K562 (cell line): ENCODE measurements around the gene KCTD19. TPM values are rescaled to one million over a fixed set of nuclear protein-coding genes. Genes with fewer than 3 reads are reported as not detected.
A peak's percentile ranks its signal among the peaks of the same experiment; 100 is the strongest.

Experiments
- ATF7 ChIP-seq: fragments of 450-650 bp; IDR thresholded peaks from 2 replicates; pipeline ENCODE4 v1.7.1; 2014; ENCODE audit warnings: mild to moderate bottlenecking, moderate library complexity
- CREBBP ChIP-seq: IDR thresholded peaks from one replicate; pipeline ENCODE4 v1.6.1; 2012; ENCODE audit warnings: low read depth, mild to moderate bottlenecking, control low read depth, inconsistent platforms, low read length
- GATAD2A ChIP-seq: fragments of 450-650 bp; IDR thresholded peaks from 2 replicates; pipeline ENCODE4 v1.6.1; 2017
- KLF6 ChIP-seq: fragments of 250-450 bp; sonication (Bioruptor Pico); IDR thresholded peaks from 2 replicates; pipeline ENCODE4 v1.4.0; 2020; ENCODE audit warnings: mild to moderate bottlenecking, moderate library complexity, borderline replicate concordance
- L3MBTL2 ChIP-seq: fragments of 450-650 bp; IDR thresholded peaks from 2 replicates; pipeline ENCODE4 v1.6.1; 2016; ENCODE audit warnings: mild to moderate bottlenecking, moderate library complexity
- MAFG ChIP-seq: fragments of 450-650 bp; conservative IDR thresholded peaks from 2 replicates; pipeline ENCODE4 v1.6.1; 2016; ENCODE audit warnings: missing genetic modification characterization, missing compliant biosample characterization
- MEF2D ChIP-seq: conservative IDR thresholded peaks from 2 replicates; pipeline ENCODE4 v1.6.1; 2016; ENCODE audit warnings: low read depth, missing genetic modification characterization, missing compliant biosample characterization
- MEIS2 ChIP-seq: fragments of 450-650 bp; IDR thresholded peaks from 2 replicates; pipeline ENCODE4 v1.6.1; 2014; ENCODE audit warnings: mild to moderate bottlenecking; ENCODE audit not compliant: partially characterized antibody
- MYC ChIP-seq, 2 experiments: fragments of 250-450 bp in 1 of 2; sonication (Bioruptor Pico) in 1 of 2; IDR thresholded peaks; 2 replicates each; pipeline versions ENCODE4 v1.5.1 to v1.6.1; 2012 to 2021; ENCODE audit warnings: low read depth in 2 of 2, borderline replicate concordance in 1 of 2, improper control_type of control experiment in 1 of 2, low read length in 1 of 2, mild to moderate bottlenecking in 1 of 2, moderate library complexity in 1 of 2
- SMARCE1 ChIP-seq: fragments of 450-650 bp; IDR thresholded peaks from 2 replicates; pipeline ENCODE4 v1.7.1; 2016; ENCODE audit warnings: mild to moderate bottlenecking
- SUPT5H ChIP-seq: fragments of 450-650 bp; IDR thresholded peaks from 2 replicates; pipeline ENCODE4 v1.6.1; 2016
- TEAD4 ChIP-seq, 2 experiments: sonication (generic) in 1 of 2; formaldehyde crosslinking in 1 of 2; IDR thresholded peaks; 2 replicates each; pipeline versions ENCODE4 v1.6.1 to v1.8.0; 2012 to 2022; ENCODE audit warnings: borderline replicate concordance in 1 of 2, inconsistent platforms in 1 of 2, low read length in 1 of 2, mild to moderate bottlenecking in 1 of 2, missing genetic modification reagents in 1 of 2
- ZNF12 ChIP-seq: sonication (generic); formaldehyde crosslinking; IDR thresholded peaks from 2 replicates; pipeline ENCODE4 v1.4.0; 2020; ENCODE audit warnings: mild to moderate bottlenecking, missing genetic modification reagents
- polyA plus RNA-seq, 8 experiments: library from polyadenylated mRNA; depleted of rRNA in 4 of 8; stranded (reverse) in 5 of 8; unstranded in 3 of 8; fragments of >200 nt; fragmentation: Nextera tagmentation in 2 of 8; fragmentation: Illumina TruSeq in 1 of 8; extraction: Ambion mirVana in 2 of 8; extraction: Trizol in 1 of 8; gene quantifications; 2 replicates each; pipeline versions ENCODE4 v1.2.1 to v1.2.3, GENCODE V29; 2011 to 2014; ENCODE audit warnings: inconsistent platforms in 1 of 8, missing spikeins in 1 of 8
- total RNA-seq, 7 experiments: library from RNA; depleted of rRNA in 6 of 7; stranded (reverse); fragments of >200 nt in 6 of 7; fragmentation: Illumina TruSeq in 2 of 7; extraction: Trizol in 2 of 7; gene quantifications; 2 replicates each; pipeline versions ENCODE4 v1.2.1 to v1.2.3, GENCODE V29; 2011 to 2021; ENCODE audit warnings: low replicate concordance in 1 of 7
- TF ChIP-seq, protein P1 (sequence below): fragments of 250-450 bp; sonication (Bioruptor Pico); IDR thresholded peaks from 2 replicates; pipeline ENCODE4 v1.4.0; 2020
- TF ChIP-seq, protein P2 (sequence below), 2 experiments: IDR thresholded peaks; 2 replicates each; pipeline ENCODE4 v1.6.1; 2011; ENCODE audit warnings: borderline replicate concordance in 1 of 2, control low read depth in 1 of 2, low read depth in 1 of 2, low read length in 1 of 2, mild to moderate bottlenecking in 1 of 2, mixed read lengths in 1 of 2, moderate library complexity in 1 of 2; ENCODE audit not compliant: insufficient read depth in 1 of 2, insufficient read length in 1 of 2, poor library complexity in 1 of 2, severe bottlenecking in 1 of 2; ENCODE audit errors: extremely low read depth in 1 of 2
- TF ChIP-seq, protein P3 (sequence below), 2 experiments: fragments of 450-650 bp; conservative IDR thresholded peaks; 2 replicates each; pipeline ENCODE4 v1.6.1; 2017; ENCODE audit warnings: mild to moderate bottlenecking in 2 of 2, moderate library complexity in 2 of 2
- TF ChIP-seq, protein P4 (sequence below): IDR thresholded peaks from 2 replicates; pipeline ENCODE4 v1.6.1; 2012; ENCODE audit warnings: low read depth, low read length, improper control_type of control experiment, borderline replicate concordance

KCTD19 gene
- total and polyA plus RNA-seq, 9 of the 15 experiments (the other 6 are each of a cell fraction or from before 2014, with no cell fraction given): 0.03 to 0.91 (median 0.22) TPM; not detected in 2

DNA sequence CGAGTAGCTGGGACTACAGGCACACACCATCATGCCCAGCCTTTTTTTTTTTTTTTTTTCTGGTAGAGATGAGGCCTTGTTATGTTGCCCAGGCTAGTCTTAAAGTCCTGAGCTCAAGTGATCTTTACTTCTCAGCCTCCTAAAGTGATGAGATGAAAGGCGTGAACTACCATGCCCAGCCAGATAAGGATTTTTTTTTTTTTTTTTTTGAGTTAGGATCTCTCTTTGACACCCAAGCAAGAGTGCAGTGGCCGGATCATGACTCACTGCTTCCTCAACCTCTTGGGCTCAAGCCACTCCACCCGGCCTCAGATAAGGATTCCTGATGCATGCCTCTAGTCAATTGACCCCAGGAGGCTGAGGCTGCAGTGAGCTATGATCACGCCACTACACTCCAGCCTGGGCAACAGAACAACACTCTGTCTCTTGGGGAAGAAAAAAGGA lies 58.4 kb downstream of the KCTD19 start (continued):
- TF ChIP-seq, protein P1, sequence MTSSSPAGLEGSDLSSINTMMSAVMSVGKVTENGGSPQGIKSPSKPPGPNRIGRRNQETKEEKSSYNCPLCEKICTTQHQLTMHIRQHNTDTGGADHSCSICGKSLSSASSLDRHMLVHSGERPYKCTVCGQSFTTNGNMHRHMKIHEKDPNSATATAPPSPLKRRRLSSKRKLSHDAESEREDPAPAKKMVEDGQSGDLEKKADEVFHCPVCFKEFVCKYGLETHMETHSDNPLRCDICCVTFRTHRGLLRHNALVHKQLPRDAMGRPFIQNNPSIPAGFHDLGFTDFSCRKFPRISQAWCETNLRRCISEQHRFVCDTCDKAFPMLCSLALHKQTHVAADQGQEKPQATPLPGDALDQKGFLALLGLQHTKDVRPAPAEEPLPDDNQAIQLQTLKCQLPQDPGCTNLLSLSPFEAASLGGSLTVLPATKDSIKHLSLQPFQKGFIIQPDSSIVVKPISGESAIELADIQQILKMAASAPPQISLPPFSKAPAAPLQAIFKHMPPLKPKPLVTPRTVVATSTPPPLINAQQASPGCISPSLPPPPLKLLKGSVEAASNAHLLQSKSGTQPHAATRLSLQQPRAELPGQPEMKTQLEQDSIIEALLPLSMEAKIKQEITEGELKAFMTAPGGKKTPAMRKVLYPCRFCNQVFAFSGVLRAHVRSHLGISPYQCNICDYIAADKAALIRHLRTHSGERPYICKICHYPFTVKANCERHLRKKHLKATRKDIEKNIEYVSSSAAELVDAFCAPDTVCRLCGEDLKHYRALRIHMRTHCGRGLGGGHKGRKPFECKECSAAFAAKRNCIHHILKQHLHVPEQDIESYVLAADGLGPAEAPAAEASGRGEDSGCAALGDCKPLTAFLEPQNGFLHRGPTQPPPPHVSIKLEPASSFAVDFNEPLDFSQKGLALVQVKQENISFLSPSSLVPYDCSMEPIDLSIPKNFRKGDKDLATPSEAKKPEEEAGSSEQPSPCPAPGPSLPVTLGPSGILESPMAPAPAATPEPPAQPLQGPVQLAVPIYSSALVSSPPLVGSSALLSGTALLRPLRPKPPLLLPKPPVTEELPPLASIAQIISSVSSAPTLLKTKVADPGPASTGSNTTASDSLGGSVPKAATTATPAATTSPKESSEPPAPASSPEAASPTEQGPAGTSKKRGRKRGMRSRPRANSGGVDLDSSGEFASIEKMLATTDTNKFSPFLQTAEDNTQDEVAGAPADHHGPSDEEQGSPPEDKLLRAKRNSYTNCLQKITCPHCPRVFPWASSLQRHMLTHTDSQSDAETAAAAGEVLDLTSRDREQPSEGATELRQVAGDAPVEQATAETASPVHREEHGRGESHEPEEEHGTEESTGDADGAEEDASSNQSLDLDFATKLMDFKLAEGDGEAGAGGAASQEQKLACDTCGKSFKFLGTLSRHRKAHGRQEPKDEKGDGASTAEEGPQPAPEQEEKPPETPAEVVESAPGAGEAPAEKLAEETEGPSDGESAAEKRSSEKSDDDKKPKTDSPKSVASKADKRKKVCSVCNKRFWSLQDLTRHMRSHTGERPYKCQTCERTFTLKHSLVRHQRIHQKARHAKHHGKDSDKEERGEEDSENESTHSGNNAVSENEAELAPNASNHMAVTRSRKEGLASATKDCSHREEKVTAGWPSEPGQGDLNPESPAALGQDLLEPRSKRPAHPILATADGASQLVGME (CRISPR knock-in tag): no peak
- peak; percentile 99 for TF ChIP-seq SMARCE1
- TF ChIP-seq GATAD2A: peak; percentile 76; the same call in 1 of the 2 replicates
- peak; percentile 82 for TF ChIP-seq TEAD4 (IDR thresholded peaks at IDR 0.05; ENCODE audit: low read length)
- no peak for TF ChIP-seq TEAD4 (CRISPR knock-in tag; IDR thresholded peaks at IDR 0.05; ENCODE audit: borderline replicate concordance)
- TF ChIP-seq, protein P2, sequence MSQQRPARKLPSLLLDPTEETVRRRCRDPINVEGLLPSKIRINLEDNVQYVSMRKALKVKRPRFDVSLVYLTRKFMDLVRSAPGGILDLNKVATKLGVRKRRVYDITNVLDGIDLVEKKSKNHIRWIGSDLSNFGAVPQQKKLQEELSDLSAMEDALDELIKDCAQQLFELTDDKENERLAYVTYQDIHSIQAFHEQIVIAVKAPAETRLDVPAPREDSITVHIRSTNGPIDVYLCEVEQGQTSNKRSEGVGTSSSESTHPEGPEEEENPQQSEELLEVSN (IDR thresholded peaks at IDR 0.05; ENCODE audit: borderline replicate concordance in 1 of 2, extremely low read depth in 1 of 2, insufficient read depth in 1 of 2, insufficient read length in 1 of 2, low read depth in 1 of 2, low read length in 1 of 2, poor library complexity in 1 of 2, severe bottlenecking in 1 of 2): peak in 1 of 2 experiments; percentile 61
- peak; percentile 88 for TF ChIP-seq L3MBTL2
- TF ChIP-seq MYC (IDR thresholded peaks at IDR 0.05; ENCODE audit: low read depth, low read length): peak; percentile 73
- no peak for TF ChIP-seq MYC (CRISPR knock-in tag; IDR thresholded peaks at IDR 0.05; ENCODE audit: borderline replicate concordance, low read depth)
- peak; percentile 35 for TF ChIP-seq MAFG (tag)
- peak; percentile 77 for TF ChIP-seq MEIS2
- TF ChIP-seq MEF2D (tag): 0 out of 2 replicates have a peak, but pooled peaks have one; percentile 38
- TF ChIP-seq, protein P3, sequence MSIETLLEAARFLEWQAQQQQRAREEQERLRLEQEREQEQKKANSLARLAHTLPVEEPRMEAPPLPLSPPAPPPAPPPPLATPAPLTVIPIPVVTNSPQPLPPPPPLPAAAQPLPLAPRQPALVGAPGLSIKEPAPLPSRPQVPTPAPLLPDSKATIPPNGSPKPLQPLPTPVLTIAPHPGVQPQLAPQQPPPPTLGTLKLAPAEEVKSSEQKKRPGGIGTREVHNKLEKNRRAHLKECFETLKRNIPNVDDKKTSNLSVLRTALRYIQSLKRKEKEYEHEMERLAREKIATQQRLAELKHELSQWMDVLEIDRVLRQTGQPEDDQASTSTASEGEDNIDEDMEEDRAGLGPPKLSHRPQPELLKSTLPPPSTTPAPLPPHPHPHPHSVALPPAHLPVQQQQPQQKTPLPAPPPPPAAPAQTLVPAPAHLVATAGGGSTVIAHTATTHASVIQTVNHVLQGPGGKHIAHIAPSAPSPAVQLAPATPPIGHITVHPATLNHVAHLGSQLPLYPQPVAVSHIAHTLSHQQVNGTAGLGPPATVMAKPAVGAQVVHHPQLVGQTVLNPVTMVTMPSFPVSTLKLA (conservative IDR thresholded peaks at IDR 0.05): peak in 1 of 2 experiments; percentile 72; a peak in 2 of 4 replicates
- no peak for TF ChIP-seq CREBBP
- TF ChIP-seq, protein P4, sequence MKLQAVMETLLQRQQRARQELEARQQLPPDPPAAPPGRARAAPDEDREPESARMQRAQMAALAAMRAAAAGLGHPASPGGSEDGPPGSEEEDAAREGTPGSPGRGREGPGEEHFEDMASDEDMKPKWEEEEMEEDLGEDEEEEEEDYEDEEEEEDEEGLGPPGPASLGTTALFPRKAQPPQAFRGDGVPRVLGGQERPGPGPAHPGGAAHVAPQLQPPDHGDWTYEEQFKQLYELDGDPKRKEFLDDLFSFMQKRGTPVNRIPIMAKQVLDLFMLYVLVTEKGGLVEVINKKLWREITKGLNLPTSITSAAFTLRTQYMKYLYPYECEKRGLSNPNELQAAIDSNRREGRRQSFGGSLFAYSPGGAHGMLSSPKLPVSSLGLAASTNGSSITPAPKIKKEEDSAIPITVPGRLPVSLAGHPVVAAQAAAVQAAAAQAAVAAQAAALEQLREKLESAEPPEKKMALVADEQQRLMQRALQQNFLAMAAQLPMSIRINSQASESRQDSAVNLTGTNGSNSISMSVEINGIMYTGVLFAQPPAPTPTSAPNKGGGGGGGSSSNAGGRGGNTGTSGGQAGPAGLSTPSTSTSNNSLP: peak; percentile 47; the same call in 1 of the 2 replicates
- TF ChIP-seq ZNF12: no peak
- peak; percentile 27; the same call in 1 of the 2 replicates for TF ChIP-seq SUPT5H
- TF ChIP-seq KLF6 (CRISPR knock-in tag): no peak
- peak; percentile 81 for TF ChIP-seq ATF7
